ENCODE results near the gene COL2A1. TPM values are rescaled to one million over a fixed set of nuclear protein-coding genes. Genes with fewer than 3 reads are reported as not detected.

COL2A1 gene
- total RNA-seq, 2 experiments from 2014 or later, result 0.34 TPM; not detected in 1

GRCh38 chr12:48015954-48016353, 11.7 kb upstream of the COL2A1 start:
- TF ChIP-seq CTCF (IDR thresholded peaks at IDR 0.05), result no peak
- DNase-seq, result no peak
- Mint-ChIP-seq H3K9me3 (no peaks in the 10 kb centered on the region), H3K27ac (no peak overlapping the region), H3K27me3 (peaks cover 16% of the 10 kb centered on the region), H3K4me1 (ENCODE audit: low read depth) (no peaks in the 10 kb centered on the region), H3K36me3 (ENCODE audit: low read depth) (no peaks in the 10 kb centered on the region), H3K4me3 (no peak overlapping the region)
- ATAC-seq, result no peak
- ChIA-PET POLR2A (no interaction called here), CTCF (interaction anchor here (1.1 to 1.4 kb wide), 3 partner anchors 31 to 149 kb away, joined by 3 read pairs; no protein-coding TSS in a partner anchor)
- intact Hi-C loops (cut with micrococcal nuclease), result no loop called here

- Mint-ChIP-seq H3K36me3 (ENCODE audit: low read depth) (no peaks in the 10 kb centered on the region), H3K27me3 (peaks cover 16% of the 10 kb centered on the region), H3K27ac (no peak overlapping the region), H3K4me3 (no peak overlapping the region), H3K9me3 (no peaks in the 10 kb centered on the region), H3K4me1 (ENCODE audit: low read depth) (no peaks in the 10 kb centered on the region)
- ChIA-PET POLR2A (no interaction called here), CTCF (interaction anchor here (1.1 to 1.3 kb wide), 2 partner anchors 32 to 150 kb away, joined by 3 read pairs; no protein-coding TSS in a partner anchor)
- DNase-seq (no peak), ATAC-seq (no peak)
- no peak for TF ChIP-seq CTCF (IDR thresholded peaks at IDR 0.05)
- intact Hi-C loops (cut with micrococcal nuclease), result no loop called here
Observed at GRCh38 chr12:48015129-48015528, 10.9 kb upstream of the COL2A1 start.

- Mint-ChIP-seq H3K9me3 (no peaks in the 10 kb centered on the region), H3K27me3 (peaks cover 25% of the 10 kb centered on the region), H3K4me1 (ENCODE audit: low read depth) (no peaks in the 10 kb centered on the region), H3K36me3 (ENCODE audit: low read depth) (no peaks in the 10 kb centered on the region), H3K4me3 (no peak overlapping the region), H3K27ac (no peak overlapping the region)
- CTCF ChIA-PET, result no interaction called here
- ATAC-seq, result no peak
- no peak for TF ChIP-seq CTCF (IDR thresholded peaks at IDR 0.05)
- POLR2A ChIA-PET, result no interaction called here
- intact Hi-C loops (cut with micrococcal nuclease), result no loop called here
- no peak for DNase-seq
Observed at GRCh38 chr12:48013287-48013686, 9.0 kb upstream of the COL2A1 start.

- no peak for ATAC-seq
- ChIA-PET POLR2A (interaction anchor here (0.6 kb wide), 1 partner anchor 57 kb away, joined by 3 read pairs; no protein-coding TSS in a partner anchor), CTCF (interaction anchor here (0.8 kb wide), 1 partner anchor 62 kb away, joined by 3 read pairs; no protein-coding TSS in a partner anchor)
- TF ChIP-seq CTCF (IDR thresholded peaks at IDR 0.05), result no peak
- intact Hi-C loops (cut with micrococcal nuclease), result no loop called here
- no peaks in the 10 kb centered on the region for H3K4me1 Mint-ChIP-seq (ENCODE audit: low read depth)
- no peak for DNase-seq
- peaks cover 27% of the 10 kb centered on the region for H3K27me3 Mint-ChIP-seq
- no peaks in the 10 kb centered on the region for H3K36me3 Mint-ChIP-seq (ENCODE audit: low read depth)
- H3K9me3 Mint-ChIP-seq, result no peaks in the 10 kb centered on the region
- no peak overlapping the region for H3K27ac Mint-ChIP-seq
- no peak overlapping the region for H3K4me3 Mint-ChIP-seq
Observed at GRCh38 chr12:48012070-48012469, 7.8 kb upstream of the COL2A1 start.

- H3K36me3 Mint-ChIP-seq (ENCODE audit: low read depth), result no peaks in the 10 kb centered on the region
- no peak for DNase-seq
- TF ChIP-seq CTCF (IDR thresholded peaks at IDR 0.05), result no peak
- peaks cover 37% of the 10 kb centered on the region for H3K27me3 Mint-ChIP-seq
- H3K27ac Mint-ChIP-seq, result no peak overlapping the region
- intact Hi-C loops (cut with micrococcal nuclease), result no loop called here
- no peak for ATAC-seq
- no peaks in the 10 kb centered on the region for H3K4me1 Mint-ChIP-seq (ENCODE audit: low read depth)
- CTCF ChIA-PET, result interaction anchor here (0.8 kb wide), 1 partner anchor 21 kb away, joined by 3 read pairs; no protein-coding TSS in a partner anchor
- no peak overlapping the region for H3K4me3 Mint-ChIP-seq
- POLR2A ChIA-PET, result no interaction called here
- no peaks in the 10 kb centered on the region for H3K9me3 Mint-ChIP-seq
Observed at GRCh38 chr12:48010366-48010970, 6.2 kb upstream of the COL2A1 start.
